HepG2 (cell line): Measurements from ENCODE around the gene RNU7-1. TPM values are rescaled to one million over a fixed set of nuclear protein-coding genes. Genes with fewer than 3 reads are reported as not detected.

Source experiments
- ATAC-seq: fragments of 200-7000 bp; cut with Tn5 transposase; 3 replicates; pipeline ENCODE4 v1.9.1; 2020; ENCODE audit warnings: mild to moderate bottlenecking, moderate library complexity
- BruUV-seq: library from RNA; stranded (reverse); fragments of 400-500 nt; replicated peaks from 2 replicates; lab custom pipeline; 2021; lab: Mats Ljungman, UMichigan
- CTCF ChIA-PET: fragments of 300-600 bp; formaldehyde crosslinking; extraction: SDS; loops from one replicate; lab custom pipeline; 2021; ENCODE audit warnings: low total read pairs, inconsistent platforms, low intra/inter-chr PET ratio; lab: Yijun Ruan, JAX
- POLR2A ChIA-PET: fragments of 350-600 bp; sonication (Branson Sonifier 250); formaldehyde crosslinking; loops from one replicate; lab custom pipeline; 2020; ENCODE audit warnings: antibody characterized with exemption, inconsistent platforms; lab: Yijun Ruan, JAX
- DNase-seq: peaks from one replicate; pipeline ENCODE4 v3.0.0-alpha.2; 2015; ENCODE audit warnings: low spot score
- FAIRE-seq: peaks from 3 replicates; lab custom pipeline; 2011; peaks lifted over from hg19 to GRCh38; lab: Jason Lieb, UNC
- H2AFZ ChIP-seq: one replicate; pipeline ENCODE4 v1.6.1; 2011; ENCODE audit warnings: low read length, inconsistent platforms
- H3K27ac ChIP-seq: fragments of 300-600 bp; 3 replicates; pipeline ENCODE4 v1.8.0; 2011; ENCODE audit warnings: mixed run types, mild to moderate bottlenecking, mixed read lengths, low read length, inconsistent platforms; ENCODE audit not compliant: insufficient read depth; ENCODE audit errors: extremely low read length
- H3K27me3 ChIP-seq, 2 experiments: fragments of 200-600 bp in 1 of 2; 2 replicates in 1 of 2; 3 replicates in 1 of 2; pipeline versions ENCODE4 v1.6.0 to v1.8.0; 2011; ENCODE audit warnings: low read length in 2 of 2, mild to moderate bottlenecking in 2 of 2, moderate library complexity in 2 of 2, inconsistent platforms in 1 of 2; ENCODE audit not compliant: insufficient read depth in 2 of 2, control insufficient read depth in 1 of 2
- H3K36me3 ChIP-seq, 2 experiments: fragments of 200-600 bp in 1 of 2; replicated peaks in 1 of 2; 2 replicates in 1 of 2; 3 replicates in 1 of 2; pipeline versions ENCODE4 v1.5.1 to v1.8.0; 2011; ENCODE audit warnings: low read length in 2 of 2, inconsistent platforms in 1 of 2; ENCODE audit not compliant: insufficient read depth in 2 of 2, control insufficient read depth in 1 of 2
- H3K4me1 ChIP-seq: 2 replicates; pipeline ENCODE4 v1.5.1; 2012; ENCODE audit warnings: low read length, inconsistent platforms; ENCODE audit not compliant: insufficient read depth
- H3K4me2 ChIP-seq: 2 replicates; pipeline ENCODE4 v1.6.0; 2011; ENCODE audit warnings: low read depth, low read length, inconsistent platforms
- H3K4me3 ChIP-seq, 3 experiments: fragments of 200-600 bp in 1 of 3; sonication (generic), shearing (Covaris generic) in 1 of 3; replicated peaks in 1 of 3; 2 replicates each; pipeline ENCODE4 v1.5.1; 2011 to 2016; ENCODE audit warnings: low read length in 3 of 3, inconsistent platforms in 2 of 3, low read depth in 2 of 3, mild to moderate bottlenecking in 2 of 3, control low read depth in 1 of 3, mixed read lengths in 1 of 3; ENCODE audit not compliant: insufficient read depth in 1 of 3
- H3K79me2 ChIP-seq: one replicate; pipeline ENCODE4 v1.6.1; 2011; ENCODE audit warnings: low read length, inconsistent platforms; ENCODE audit not compliant: insufficient read depth
- H3K9ac ChIP-seq: 2 replicates; pipeline ENCODE4 v1.6.0; 2011; ENCODE audit warnings: mild to moderate bottlenecking, low read depth, low read length, inconsistent platforms; ENCODE audit not compliant: insufficient read depth
- H3K9me3 ChIP-seq: 2 replicates; pipeline ENCODE4 v1.5.1; 2012; ENCODE audit warnings: mild to moderate bottlenecking, low read length
- H4K20me1 ChIP-seq: 2 replicates; pipeline ENCODE4 v1.6.0; 2011; ENCODE audit warnings: inconsistent platforms, mild to moderate bottlenecking, low read length, moderate library complexity; ENCODE audit not compliant: insufficient read depth
- ATF1 ChIP-seq: IDR thresholded peaks from 2 replicates; pipeline ENCODE4 v1.6.1; 2016; ENCODE audit warnings: mild to moderate bottlenecking, control low read depth
- CEBPB ChIP-seq: IDR thresholded peaks from 2 replicates; pipeline ENCODE4 v1.6.1; 2011; ENCODE audit warnings: low read depth, low read length, improper control_type of control experiment, borderline replicate concordance
- CENPX ChIP-seq: sonication (generic); formaldehyde crosslinking; IDR thresholded peaks from 2 replicates; pipeline ENCODE4 v1.9.0; 2021; ENCODE audit warnings: mild to moderate bottlenecking, missing genetic modification reagents, moderate library complexity
- FOXP4 ChIP-seq: sonication (generic); formaldehyde crosslinking; IDR thresholded peaks from 2 replicates; pipeline ENCODE4 v1.4.0; 2020; ENCODE audit warnings: missing genetic modification reagents
- MEF2D ChIP-seq: sonication (generic); formaldehyde crosslinking; IDR thresholded peaks from 2 replicates; pipeline ENCODE4 v1.5.1; 2020; ENCODE audit warnings: mild to moderate bottlenecking, missing genetic modification reagents
- NR2F6 ChIP-seq, 2 experiments: IDR thresholded peaks; 2 replicates each; pipeline ENCODE4 v1.6.1; 2016; ENCODE audit warnings: antibody characterized with exemption in 1 of 2, mild to moderate bottlenecking in 1 of 2
- RORA ChIP-seq: sonication (generic); formaldehyde crosslinking; IDR thresholded peaks from 2 replicates; pipeline ENCODE4 v1.5.0; 2020; ENCODE audit warnings: mild to moderate bottlenecking, missing genetic modification reagents, moderate library complexity
- SMAD1 ChIP-seq: sonication (generic); formaldehyde crosslinking; IDR thresholded peaks from 2 replicates; pipeline ENCODE4 v1.4.0; 2020; ENCODE audit warnings: missing genetic modification reagents, low read depth, mild to moderate bottlenecking, borderline replicate concordance
- SMYD3 ChIP-seq: sonication (generic); formaldehyde crosslinking; IDR thresholded peaks from 2 replicates; pipeline ENCODE4 v1.8.1; 2023; ENCODE audit warnings: mild to moderate bottlenecking, missing genetic modification reagents
- SP4 ChIP-seq: sonication (generic); formaldehyde crosslinking; IDR thresholded peaks from 2 replicates; pipeline ENCODE4 v1.8.1; 2023; ENCODE audit warnings: mild to moderate bottlenecking, missing genetic modification reagents
- ZNF333 ChIP-seq: sonication (generic); formaldehyde crosslinking; IDR thresholded peaks from 2 replicates; pipeline ENCODE4 v1.4.0; 2020; ENCODE audit warnings: mild to moderate bottlenecking, missing genetic modification reagents, borderline replicate concordance
- ZNF335 ChIP-seq: sonication (generic); formaldehyde crosslinking; IDR thresholded peaks from 2 replicates; pipeline ENCODE4 v1.4.0; 2020; ENCODE audit warnings: missing genetic modification reagents
- ZNF362 ChIP-seq: sonication (generic); formaldehyde crosslinking; IDR thresholded peaks from 2 replicates; pipeline ENCODE4 v1.4.0; 2020; ENCODE audit warnings: missing genetic modification reagents, mild to moderate bottlenecking, borderline replicate concordance
- ZNF513 ChIP-seq: sonication (generic); formaldehyde crosslinking; conservative IDR thresholded peaks from 2 replicates; pipeline ENCODE4 v1.5.0; 2020; ENCODE audit warnings: missing genetic modification reagents
- ZNF605 ChIP-seq: sonication (generic); formaldehyde crosslinking; IDR thresholded peaks from 2 replicates; pipeline ENCODE4 v1.8.0; 2022; ENCODE audit warnings: mild to moderate bottlenecking, missing genetic modification reagents
- ZNF720 ChIP-seq: sonication (generic); formaldehyde crosslinking; IDR thresholded peaks from 2 replicates; pipeline ENCODE4 v1.4.0; 2020; ENCODE audit warnings: missing genetic modification reagents
- WGBS: methylation state at CpG from one replicate; pipeline ENCODE4 v1.1.6; 2017; ENCODE audit warnings: low lambda C conversion rate; 5-methylcytosine and 5-hydroxymethylcytosine counted together
- in situ Hi-C: cut with HindIII; loops from 2 replicates; pipeline ENCODE4 v1.10.0; 2017; ENCODE audit warnings: low pct_unique_long_range_greater_than_20kb; ENCODE audit not compliant: extremely low pct_ligation_motif_present
- intact Hi-C: fragments of 100-400 bp; cut with micrococcal nuclease; formaldehyde crosslinking; loops from one replicate; pipeline ENCODE4 v1.10.0; 2022; ENCODE audit not compliant: unreplicated experiment
- polyA plus RNA-seq, 8 experiments: library from polyadenylated mRNA; depleted of rRNA in 3 of 8; stranded (reverse) in 7 of 8; unstranded in 1 of 8; fragments of >200 nt; fragmentation: Illumina TruSeq in 4 of 8; extraction: Trizol in 4 of 8; gene quantifications; 2 replicates each; pipeline versions ENCODE4 v1.2.1 to v1.2.3, GENCODE V29; 2011 to 2016; ENCODE audit warnings: low read depth in 4 of 8, missing spikeins in 1 of 8, mixed read lengths in 1 of 8; ENCODE audit not compliant: insufficient read depth in 1 of 8
- total RNA-seq, 5 experiments: library from RNA; depleted of rRNA; stranded (reverse); fragments of >200 nt; fragmentation: Illumina TruSeq; extraction: Trizol; gene quantifications; 2 replicates each; pipeline ENCODE4 v1.2.3, GENCODE V29; 2016; ENCODE audit warnings: low read depth in 1 of 5
- TF ChIP-seq, protein P1 (sequence below): IDR thresholded peaks from 2 replicates; pipeline ENCODE4 v1.6.1; 2012; ENCODE audit warnings: low read length, improper control_type of control experiment

RNU7-1 gene
- total and polyA plus RNA-seq, 2 of the 13 experiments (the other 11 are each of a cell fraction or from before 2014, with no cell fraction given): not detected

DNA sequence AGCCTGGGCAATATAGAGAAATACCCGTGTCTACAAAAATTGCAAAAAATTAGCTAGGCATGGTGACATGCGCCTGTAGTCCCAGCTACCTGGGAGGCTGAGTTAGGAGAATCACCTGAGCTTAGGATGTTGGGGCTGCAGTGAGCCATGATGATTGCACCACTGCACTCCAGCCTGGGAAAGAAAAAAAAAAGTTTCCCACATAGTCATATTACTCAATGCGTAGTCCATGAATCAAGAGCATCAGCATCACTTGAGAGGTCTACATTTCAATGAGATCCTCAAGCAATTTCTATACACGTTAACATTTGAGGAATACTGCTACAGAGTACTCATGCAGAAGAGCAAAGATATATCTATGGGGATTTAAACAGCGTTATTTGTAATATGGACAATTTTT lies 44.2 kb upstream of the RNU7-1 start:
- Histone ChIP-seq H3K9ac (no peak overlapping the region; the same call in 1 of the 2 replicates), H3K9me3 (no peaks in the 10 kb centered on the region), H3K4me2 (peak overlapping the region; percentile 40), H4K20me1 (no peaks in the 10 kb centered on the region), H3K4me1 (peaks cover 55% of the 10 kb centered on the region), H3K4me3 (no peak overlapping the region), H3K79me2 (no peaks in the 10 kb centered on the region), H3K27me3 (no peaks in the 10 kb centered on the region), H3K27ac (peak overlapping the region; percentile 69), H2AFZ (no peak overlapping the region), H3K36me3 (no peaks in the 10 kb centered on the region)
- FAIRE-seq (no peak), DNase-seq (no peak), ATAC-seq (peak; percentile 11)
- no TSS peak for BruUV-seq
- POLR2A ChIA-PET: interaction anchor here (1.1 to 2.3 kb wide), 5 partner anchors 8 to 44 kb away, joined by 3 to 9 read pairs (median 5); partner anchors contain the start of genes C12orf57, RNU7-1, SPSB2 and TPI1
- CTCF ChIA-PET: no interaction called here
- in situ Hi-C loops: no loop called here
- intact Hi-C loops: no loop called here
- 39% methylated on average over 5 of the region's 5 CpGs for WGBS
- no peak for TF ChIP-seq SMYD3 (CRISPR knock-in tag)
- TF ChIP-seq ZNF335 (CRISPR knock-in tag): no peak
- TF ChIP-seq, protein P1, sequence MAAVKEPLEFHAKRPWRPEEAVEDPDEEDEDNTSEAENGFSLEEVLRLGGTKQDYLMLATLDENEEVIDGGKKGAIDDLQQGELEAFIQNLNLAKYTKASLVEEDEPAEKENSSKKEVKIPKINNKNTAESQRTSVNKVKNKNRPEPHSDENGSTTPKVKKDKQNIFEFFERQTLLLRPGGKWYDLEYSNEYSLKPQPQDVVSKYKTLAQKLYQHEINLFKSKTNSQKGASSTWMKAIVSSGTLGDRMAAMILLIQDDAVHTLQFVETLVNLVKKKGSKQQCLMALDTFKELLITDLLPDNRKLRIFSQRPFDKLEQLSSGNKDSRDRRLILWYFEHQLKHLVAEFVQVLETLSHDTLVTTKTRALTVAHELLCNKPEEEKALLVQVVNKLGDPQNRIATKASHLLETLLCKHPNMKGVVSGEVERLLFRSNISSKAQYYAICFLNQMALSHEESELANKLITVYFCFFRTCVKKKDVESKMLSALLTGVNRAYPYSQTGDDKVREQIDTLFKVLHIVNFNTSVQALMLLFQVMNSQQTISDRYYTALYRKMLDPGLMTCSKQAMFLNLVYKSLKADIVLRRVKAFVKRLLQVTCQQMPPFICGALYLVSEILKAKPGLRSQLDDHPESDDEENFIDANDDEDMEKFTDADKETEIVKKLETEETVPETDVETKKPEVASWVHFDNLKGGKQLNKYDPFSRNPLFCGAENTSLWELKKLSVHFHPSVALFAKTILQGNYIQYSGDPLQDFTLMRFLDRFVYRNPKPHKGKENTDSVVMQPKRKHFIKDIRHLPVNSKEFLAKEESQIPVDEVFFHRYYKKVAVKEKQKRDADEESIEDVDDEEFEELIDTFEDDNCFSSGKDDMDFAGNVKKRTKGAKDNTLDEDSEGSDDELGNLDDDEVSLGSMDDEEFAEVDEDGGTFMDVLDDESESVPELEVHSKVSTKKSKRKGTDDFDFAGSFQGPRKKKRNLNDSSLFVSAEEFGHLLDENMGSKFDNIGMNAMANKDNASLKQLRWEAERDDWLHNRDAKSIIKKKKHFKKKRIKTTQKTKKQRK: no peak
- TF ChIP-seq CEBPB: peak; percentile 29; the same call in 1 of the 2 replicates
- TF ChIP-seq SMAD1 (CRISPR knock-in tag): no peak
- no peak for TF ChIP-seq MEF2D (CRISPR knock-in tag)
- no peak for TF ChIP-seq NR2F6 (IDR thresholded peaks at IDR 0.05)
- TF ChIP-seq NR2F6 (CRISPR knock-in tag; IDR thresholded peaks at IDR 0.05): no peak
- TF ChIP-seq ZNF333 (CRISPR knock-in tag): no peak
- no peak for TF ChIP-seq ATF1 (CRISPR knock-in tag)
- TF ChIP-seq ZNF720: no peak
- TF ChIP-seq SP4: no peak
- TF ChIP-seq ZNF513: no peak
- 0 out of 2 replicates have a peak, but pooled peaks have one; percentile 27 for TF ChIP-seq ZNF605 (CRISPR knock-in tag)
- no peak for TF ChIP-seq FOXP4 (CRISPR knock-in tag)
- no peak for TF ChIP-seq CENPX (CRISPR knock-in tag)
- no peak for TF ChIP-seq RORA (CRISPR knock-in tag)
- TF ChIP-seq ZNF362 (CRISPR knock-in tag): 0 out of 2 replicates have a peak, but pooled peaks have one; percentile 13
